Uterus (tissue), 4 donors: ENCODE data around the gene SSC4D. TPM values are rescaled to one million over a fixed set of nuclear protein-coding genes. Genes with fewer than 3 reads are reported as not detected.
A peak's percentile ranks its signal among the peaks of the same experiment; 100 is the strongest.
"Not testable (repeated sequence)": the region's sequence is repeated elsewhere in the genome, so short reads cannot be mapped to it uniquely, and the experiment has no call there.

Source experiments
- DNase-seq, 2 donors: peaks; one replicate each; pipeline ENCODE4 v3.0.0-alpha.2; 2019 to 2020
- H3K27ac ChIP-seq, 2 donors: fragments of 200-600 bp; sonication (generic); 1 replicate in 1 of 2; 2 replicates in 1 of 2; pipeline ENCODE4 v1.5.1; 2016 to 2018
- H3K27me3 ChIP-seq, 2 donors: fragments of 200-600 bp; sonication (generic); one replicate each; pipeline ENCODE4 v1.5.1; 2018 to 2019; ENCODE audit warnings: control low read depth in 1 of 2
- H3K36me3 ChIP-seq, 2 donors: fragments of 200-600 bp; sonication (generic); one replicate each; pipeline ENCODE4 v1.5.1; 2019; ENCODE audit warnings: control low read depth in 1 of 2
- H3K4me1 ChIP-seq, 2 donors: fragments of 200-600 bp; sonication (generic); one replicate each; pipeline ENCODE4 v1.5.1; 2018 to 2019; ENCODE audit warnings: control low read depth in 1 of 2
- H3K4me3 ChIP-seq, 2 donors: fragments of 200-600 bp; sonication (generic); 1 replicate in 1 of 2; 2 replicates in 1 of 2; pipeline ENCODE4 v1.5.1; 2018 to 2019; ENCODE audit warnings: mild to moderate bottlenecking in 1 of 2
- H3K9me3 ChIP-seq, 2 donors: fragments of 200-600 bp; sonication (generic); one replicate each; pipeline ENCODE4 v1.5.1; 2019; ENCODE audit warnings: control low read depth in 1 of 2
- CTCF ChIP-seq, 4 experiments: fragments of 200-600 bp in 2 of 4; fragments of 450-650 bp in 2 of 4; sonication (generic) in 2 of 4; IDR thresholded peaks; one replicate each; pipeline ENCODE4 v1.5.1; 2016 to 2019; ENCODE audit warnings: antibody characterized with exemption in 4 of 4, mild to moderate bottlenecking in 2 of 4, moderate library complexity in 1 of 4
- POLR2A ChIP-seq, 2 donors: fragments of 450-650 bp; IDR thresholded peaks; one replicate each; pipeline ENCODE4 v1.6.1; 2016; ENCODE audit warnings: antibody characterized with exemption in 2 of 2, mild to moderate bottlenecking in 1 of 2, moderate library complexity in 1 of 2
- intact Hi-C: fragments of 100-400 bp; cut with DNase I; formaldehyde crosslinking; loops from one replicate; pipeline ENCODE4 v1.15.1; 2023; ENCODE audit warnings: low total_unique reads
- total RNA-seq, 4 donors: library from RNA; depleted of rRNA in 3 of 4; stranded (reverse); fragments of >200 nt in 3 of 4; gene quantifications; one replicate each; pipeline versions ENCODE4 v1.1.0 to v1.2.4, GENCODE V29; 2014 to 2023
- donor health status: DM: yes; HTN: yes; CAD: no.

SSC4D gene
- 1 to 10 TPM in 1 of 4 donors, under 1 TPM in 1, not detected in 2; 0.37 to 1.0 TPM for total RNA-seq

DNA sequence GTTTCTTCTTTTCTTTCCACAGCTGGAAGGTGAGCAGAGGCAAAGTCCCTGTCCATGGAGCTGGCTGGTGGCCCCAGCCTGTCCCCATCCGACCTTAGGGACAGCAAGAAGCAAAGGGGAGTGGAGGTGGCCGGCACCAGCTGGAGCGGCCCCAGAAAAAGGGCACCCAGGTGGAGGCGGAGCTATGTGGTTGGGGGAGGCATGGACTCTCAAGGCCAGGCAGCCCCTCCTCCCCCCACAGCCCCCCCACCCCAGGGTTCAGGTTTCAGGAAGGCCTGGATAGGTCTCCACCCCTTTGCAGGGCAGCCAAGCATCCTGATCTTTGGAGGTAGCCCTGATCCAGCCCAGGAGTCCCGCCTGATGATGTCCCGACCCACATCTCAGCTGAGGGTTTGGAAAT, at the start of gene SSC4D:
Gene SSC4D (minus strand): TSS at position 161 of the 400 bp plus-strand sequence. CDS start 5,258 bp downstream, outside the sequence.
- Histone ChIP-seq H3K4me3 (no peak within 1 kb of the TSS), H3K27ac (no peak within 1 kb of the TSS), H3K9me3 (no peaks in the 10 kb centered on the region), H3K27me3 (no peaks in the 10 kb centered on the region), H3K4me1 (no peaks in the 10 kb centered on the region), H3K36me3 (no peaks in the 10 kb centered on the region)
- intact Hi-C loops = no loop called here
- TF ChIP-seq POLR2A (IDR thresholded peaks at IDR 0.05) = no peak
- TF ChIP-seq CTCF (IDR thresholded peaks at IDR 0.05) = no peak
- no peak for DNase-seq

DNA sequence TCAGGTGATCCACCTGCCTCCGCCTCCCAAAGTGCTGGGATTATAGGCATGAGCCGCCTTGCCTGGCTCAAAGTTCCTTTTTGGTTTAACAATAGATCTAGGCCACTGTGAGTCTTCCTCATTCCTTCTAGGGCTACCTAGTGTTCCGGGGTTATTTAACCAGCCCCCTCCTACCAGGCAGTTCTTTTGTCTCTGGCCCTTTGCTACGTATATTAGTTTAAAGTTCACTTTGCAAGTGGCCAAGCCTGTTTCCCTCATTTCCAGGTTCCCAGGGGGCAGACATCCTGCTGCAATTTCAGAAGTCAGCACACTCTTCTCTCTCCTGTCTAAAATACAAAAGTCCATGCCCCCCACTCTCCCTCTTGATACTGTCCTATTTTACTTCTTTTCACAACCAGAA, 49.0 kb upstream of the SSC4D start:
- H3K4me1 ChIP-seq, H3K4me3 ChIP-seq, H3K27ac ChIP-seq, intact Hi-C loops, DNase-seq, H3K9me3 ChIP-seq, H3K27me3 ChIP-seq, H3K36me3 ChIP-seq: not testable (repeated sequence)

DNA sequence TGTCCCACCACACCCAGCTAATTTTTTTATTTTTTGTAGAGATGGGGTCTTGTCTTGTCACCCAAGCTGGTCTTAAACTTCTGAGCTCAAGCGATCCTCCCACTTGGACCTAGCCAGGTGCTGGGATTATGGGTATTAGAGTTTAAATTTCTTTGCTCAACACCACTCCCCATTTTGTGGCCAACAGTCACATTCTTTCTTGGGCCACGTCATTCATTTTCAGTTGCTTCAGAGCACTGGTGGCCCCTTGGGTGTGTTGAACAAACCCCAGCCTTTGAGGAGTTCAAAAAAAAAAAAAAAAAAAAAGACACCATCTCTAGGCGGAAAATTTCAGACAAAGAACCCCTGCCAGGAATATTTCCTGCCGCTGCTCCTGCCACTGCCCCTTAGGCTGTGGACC, 47.5 kb upstream of the SSC4D start:
- H3K4me1 ChIP-seq, H3K27me3 ChIP-seq, DNase-seq, H3K9me3 ChIP-seq, H3K27ac ChIP-seq, intact Hi-C loops, H3K36me3 ChIP-seq, H3K4me3 ChIP-seq: not testable (repeated sequence)

GRCh38 chr7:76445577-76446008, 36.1 kb upstream of the SSC4D start:
- peak overlapping the region; percentile 33 to 39 for H3K27ac ChIP-seq
- H3K9me3 ChIP-seq, H3K4me3 ChIP-seq, DNase-seq, intact Hi-C loops, H3K4me1 ChIP-seq, H3K27me3 ChIP-seq, H3K36me3 ChIP-seq: not testable (repeated sequence)

DNA sequence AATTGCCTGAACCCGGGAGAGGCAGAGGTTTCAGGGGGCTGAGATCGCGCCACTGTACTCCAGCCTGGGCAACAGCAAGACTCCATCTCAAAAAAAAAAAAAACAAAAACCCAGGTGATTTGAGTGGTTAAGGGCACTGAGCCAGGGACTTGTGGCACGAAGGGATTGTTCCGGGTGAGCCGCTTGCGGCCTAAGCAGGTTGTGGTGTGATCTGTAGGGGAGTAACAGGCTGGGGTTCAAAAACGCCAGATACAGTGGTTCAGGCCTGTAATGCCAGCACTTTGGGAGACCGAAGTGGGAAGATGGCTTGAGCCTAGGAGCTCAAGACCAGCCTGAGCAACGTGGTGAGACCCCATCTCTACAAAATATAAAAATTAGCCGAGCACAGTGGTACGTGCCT, 34.3 kb upstream of the SSC4D start:
- DNase-seq, H3K27ac ChIP-seq, H3K4me1 ChIP-seq, intact Hi-C loops, H3K27me3 ChIP-seq, H3K9me3 ChIP-seq, H3K36me3 ChIP-seq, H3K4me3 ChIP-seq: not testable (repeated sequence)

GRCh38 chr7:76442664-76443446, 33.4 kb upstream of the SSC4D start:
- intact Hi-C loops, DNase-seq: not testable (repeated sequence)

GRCh38 chr7:76441792-76442191, 32.3 kb upstream of the SSC4D start:
- DNase-seq, H3K27me3 ChIP-seq, H3K9me3 ChIP-seq, intact Hi-C loops, H3K36me3 ChIP-seq, H3K4me3 ChIP-seq, H3K4me1 ChIP-seq, H3K27ac ChIP-seq: not testable (repeated sequence)

More at GRCh38 chr7:76442664-76443446, 33.4 kb upstream of the SSC4D start:
- not testable (repeated sequence) for H3K9me3 ChIP-seq, H3K4me1 ChIP-seq, H3K27me3 ChIP-seq, H3K4me3 ChIP-seq, H3K36me3 ChIP-seq, H3K27ac ChIP-seq

GRCh38 chr7:76440404-76440803, 30.9 kb upstream of the SSC4D start:
- H3K4me1 ChIP-seq, intact Hi-C loops, H3K27me3 ChIP-seq, H3K36me3 ChIP-seq, H3K4me3 ChIP-seq, H3K9me3 ChIP-seq, H3K27ac ChIP-seq, DNase-seq: not testable (repeated sequence)

GRCh38 chr7:76439120-76439888, 29.8 kb upstream of the SSC4D start:
- H3K27me3 ChIP-seq, H3K9me3 ChIP-seq, H3K4me3 ChIP-seq, H3K27ac ChIP-seq, intact Hi-C loops, DNase-seq, H3K4me1 ChIP-seq, H3K36me3 ChIP-seq: not testable (repeated sequence)
